Caki2 (cell line): Measurements from ENCODE around the gene LRRC61. TPM values are rescaled to one million over a fixed set of nuclear protein-coding genes. Genes with fewer than 3 reads are reported as not detected.
"Not testable (repeated sequence)": the region's sequence is repeated elsewhere in the genome, so short reads cannot be mapped to it uniquely, and the experiment has no call there.

Experiments used
- DNase-seq: peaks from one replicate; pipeline ENCODE4 v3.0.0-alpha.2; 2015; ENCODE audit warnings: low read depth
- in situ Hi-C: cut with HindIII; loops from 2 replicates; pipeline ENCODE4 v1.10.0; 2016; ENCODE audit warnings: low sequenced_read_pairs, low pct_unique_long_range_greater_than_20kb, mixed read lengths
- total RNA-seq: library from RNA; depleted of rRNA; stranded (reverse); fragments of >200 nt; shearing (Covaris generic); gene quantifications from 2 replicates; pipeline ENCODE4 v1.2.3, GENCODE V29; 2014; ENCODE audit warnings: low replicate concordance

The LRRC61 gene
- total RNA-seq, 1 experiment from 2014 or later = 54.9 TPM

GRCh38 chr7:150305259-150305902, 17.8 kb upstream of the LRRC61 start:
- DNase-seq, in situ Hi-C loops: not testable (repeated sequence)

- in situ Hi-C loops = not testable (repeated sequence)
- peak; percentile 43 for DNase-seq
These were observed 17.3 kb upstream of the LRRC61 start for GRCh38 chr7:150305903-150306284.

GRCh38 chr7:150306377-150306776, 16.8 kb upstream of the LRRC61 start:
- DNase-seq, in situ Hi-C loops: not testable (repeated sequence)

GRCh38 chr7:150307129-150307528, 16.0 kb upstream of the LRRC61 start:
- in situ Hi-C loops = no loop called here
- DNase-seq = peak; percentile 53

- in situ Hi-C loops = no loop called here
These were observed 15.3 kb upstream of the LRRC61 start for GRCh38 chr7:150307904-150308303.

GRCh38 chr7:150308575-150308974, 14.6 kb upstream of the LRRC61 start:
- in situ Hi-C loops = no loop called here
- no peak for DNase-seq

More at GRCh38 chr7:150307904-150308303, 15.3 kb upstream of the LRRC61 start:
- DNase-seq = peak; percentile 42

GRCh38 chr7:150311146-150311545, 12.0 kb upstream of the LRRC61 start:
- DNase-seq = no peak
- in situ Hi-C loops = no loop called here

- DNase-seq = no peak
- in situ Hi-C loops = no loop called here
These were observed 11.4 kb upstream of the LRRC61 start for GRCh38 chr7:150311711-150312110.

GRCh38 chr7:150312649-150313366, 10.3 kb upstream of the LRRC61 start:
- peak; percentile 95 for DNase-seq
- in situ Hi-C loops = not testable (repeated sequence)

- DNase-seq = peak; percentile 50
- in situ Hi-C loops = no loop called here
These were observed 9.8 kb upstream of the LRRC61 start for GRCh38 chr7:150313367-150313809.

GRCh38 chr7:150313870-150314269, 9.3 kb upstream of the LRRC61 start:
- in situ Hi-C loops = no loop called here
- no peak for DNase-seq

GRCh38 chr7:150314639-150315239, 8.4 kb upstream of the LRRC61 start:
- peak; percentile 50 for DNase-seq
- in situ Hi-C loops = no loop called here

- DNase-seq, in situ Hi-C loops: not testable (repeated sequence)
These were observed 6.2 kb upstream of the LRRC61 start for GRCh38 chr7:150316987-150317386.

GRCh38 chr7:150317748-150318444, 5.3 kb upstream of the LRRC61 start:
- DNase-seq = peak; percentile 65
- in situ Hi-C loops = no loop called here

- in situ Hi-C loops = no loop called here
- DNase-seq = no peak
These were observed 1.4 kb upstream of the LRRC61 start for GRCh38 chr7:150321788-150322113.

GRCh38 chr7:150322114-150322832, 882 bp upstream of the LRRC61 start:
- in situ Hi-C loops = no loop called here
- peak; percentile 55 for DNase-seq

GRCh38 chr7:150323682-150324372, 672 bp downstream of the LRRC61 start:
- no peak for DNase-seq
- in situ Hi-C loops = no loop called here
